GM21619 (cell line): Measurements from ENCODE around the gene RAB3IP.
"Not testable (repeated sequence)": the region's sequence is repeated elsewhere in the genome, so short reads cannot be mapped to it uniquely, and the experiment has no call there.

ENCODE experiments used
- ATAC-seq: cut with Tn5 transposase; IDR thresholded peaks from one replicate; pipeline ENCODE4 v1.9.1; 2021; ENCODE audit not compliant: unreplicated experiment

Gene RAB3IP

GRCh38 chr12:69834147-69834546, 95.5 kb downstream of the RAB3IP start:
- no peak for ATAC-seq

- no peak for ATAC-seq
Measured at GRCh38 chr12:69834576-69834975, 95.9 kb downstream of the RAB3IP start.

GRCh38 chr12:69835081-69835480, 96.4 kb downstream of the RAB3IP start:
- no peak for ATAC-seq

- ATAC-seq, result no peak
Measured at GRCh38 chr12:69836015-69836414, 97.4 kb downstream of the RAB3IP start.

GRCh38 chr12:69837191-69837590, 98.5 kb downstream of the RAB3IP start:
- ATAC-seq, result no peak

GRCh38 chr12:69837657-69838415, 99.2 kb downstream of the RAB3IP start:
- ATAC-seq, result no peak

GRCh38 chr12:69840727-69841126, 102.1 kb downstream of the RAB3IP start:
- no peak for ATAC-seq

- no peak for ATAC-seq
Measured at GRCh38 chr12:69843608-69844007, 104.9 kb downstream of the RAB3IP start.

- ATAC-seq, result no peak
Measured at GRCh38 chr12:69844416-69844815, 105.8 kb downstream of the RAB3IP start.

GRCh38 chr12:69844836-69845235, 106.2 kb downstream of the RAB3IP start:
- ATAC-seq, result no peak

GRCh38 chr12:69846976-69847375, 108.3 kb downstream of the RAB3IP start:
- no peak for ATAC-seq

- ATAC-seq, result no peak
Measured at GRCh38 chr12:69851976-69852375, 113.3 kb downstream of the RAB3IP start.

- not testable (repeated sequence) for ATAC-seq
Measured at GRCh38 chr12:69853176-69853961, 114.7 kb downstream of the RAB3IP start.

GRCh38 chr12:69866698-69867097, 128.0 kb downstream of the RAB3IP start:
- ATAC-seq, result no peak

- no peak for ATAC-seq
Measured at GRCh38 chr12:69868695-69869094, 130.0 kb downstream of the RAB3IP start.

- no peak for ATAC-seq
Measured at GRCh38 chr12:69872804-69873203, 134.1 kb downstream of the RAB3IP start.
